Measurements from ENCODE around the gene PTPRG. TPM values are rescaled to one million over a fixed set of nuclear protein-coding genes. Genes with fewer than 3 reads are reported as not detected.

The PTPRG gene
- total RNA-seq, 3 donors from 2014 or later = 0.10 to 0.19 (median 0.13) TPM

DNA sequence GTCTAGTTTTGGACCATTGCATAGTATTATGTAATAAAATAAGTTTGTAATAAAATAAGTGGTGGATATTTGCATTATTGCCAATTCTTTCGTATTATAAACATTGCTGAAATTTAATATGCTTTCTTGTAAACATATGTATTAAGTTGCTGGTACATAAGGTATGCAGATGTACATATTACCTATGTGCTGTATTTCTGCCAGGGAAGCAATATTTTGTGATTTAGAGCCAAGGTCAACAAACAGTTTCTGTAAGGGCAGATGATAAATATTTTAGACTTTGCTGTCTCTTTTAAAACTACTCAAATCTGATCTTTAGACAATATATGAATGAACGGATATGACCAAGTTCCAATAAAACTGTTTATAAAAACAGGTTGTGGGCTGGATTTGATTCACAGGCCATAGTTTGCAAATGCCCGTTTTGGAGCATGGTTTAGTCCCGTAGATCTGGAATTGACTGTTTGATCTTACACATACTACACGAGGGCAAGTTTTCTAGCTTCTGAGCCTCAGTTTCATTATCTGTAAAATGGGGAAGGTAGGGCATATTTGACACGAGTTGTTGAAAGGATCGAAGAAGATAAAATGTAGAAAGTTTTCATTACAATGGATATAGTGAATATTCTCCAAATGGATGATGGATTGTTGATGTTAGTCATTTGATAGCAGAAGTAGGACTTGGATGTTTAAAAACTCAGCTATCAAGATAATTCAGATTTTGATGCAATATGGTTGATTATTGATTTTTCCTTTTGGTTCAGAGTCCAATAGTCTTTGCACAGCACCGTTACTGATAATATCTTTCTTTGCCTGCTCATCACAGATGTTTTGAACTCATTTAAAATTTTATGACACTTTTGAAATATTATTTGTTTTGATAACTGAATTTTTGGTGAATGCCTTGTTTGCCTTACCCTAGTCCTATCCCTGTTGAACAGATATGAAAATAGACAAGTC is 417.4 kb downstream of the PTPRG start:
- Mint-ChIP-seq H3K9me3 (no peaks in the 10 kb centered on the region), H3K36me3 (ENCODE audit: insufficient read depth) (no peaks in the 10 kb centered on the region), H3K4me3 (no peak overlapping the region)

GRCh38 chr3:61979638-61980037 is 418.3 kb downstream of the PTPRG start:
- no peak for ATAC-seq

More for the DNA sequence above, 417.4 kb downstream of the PTPRG start:
- no peaks in the 10 kb centered on the region for H3K4me1 Mint-ChIP-seq (ENCODE audit: low read depth)
- H3K27me3 Mint-ChIP-seq (ENCODE audit: low read depth) = no peaks in the 10 kb centered on the region
- ATAC-seq = no peak
- no peak for DNase-seq

DNA sequence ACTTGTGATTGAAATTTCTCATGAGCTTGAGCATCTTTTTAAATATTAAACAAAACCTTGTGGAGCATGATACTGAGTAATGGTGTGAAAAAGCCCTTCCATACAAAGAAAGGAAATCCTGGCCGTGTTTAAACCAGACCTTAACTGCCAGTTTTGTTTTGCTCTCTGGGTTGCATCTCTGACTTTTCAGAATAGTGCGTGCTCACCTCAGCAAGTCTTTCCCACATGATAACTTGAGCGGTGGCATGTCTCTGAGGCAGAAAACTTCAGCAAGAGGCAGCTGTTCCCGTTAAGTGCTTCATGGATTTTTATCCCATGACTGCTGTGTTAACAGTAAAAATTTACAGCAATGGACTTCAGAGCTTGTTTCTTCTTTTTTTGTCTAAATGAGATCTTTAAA is 418.7 kb downstream of the PTPRG start:
- H3K36me3 Mint-ChIP-seq (ENCODE audit: insufficient read depth) = no peaks in the 10 kb centered on the region
- DNase-seq (no peak), ATAC-seq (no peak)
- no peaks in the 10 kb centered on the region for H3K4me1 Mint-ChIP-seq (ENCODE audit: low read depth)
- H3K4me3 Mint-ChIP-seq = no peak overlapping the region
- no peaks in the 10 kb centered on the region for H3K9me3 Mint-ChIP-seq
- H3K27me3 Mint-ChIP-seq (ENCODE audit: low read depth) = no peaks in the 10 kb centered on the region

More at GRCh38 chr3:61979638-61980037, 418.3 kb downstream of the PTPRG start:
- no peaks in the 10 kb centered on the region for H3K9me3 Mint-ChIP-seq
- H3K4me3 Mint-ChIP-seq = no peak overlapping the region
- H3K27me3 Mint-ChIP-seq (ENCODE audit: low read depth) = no peaks in the 10 kb centered on the region
- H3K4me1 Mint-ChIP-seq (ENCODE audit: low read depth) = no peaks in the 10 kb centered on the region
- no peaks in the 10 kb centered on the region for H3K36me3 Mint-ChIP-seq (ENCODE audit: insufficient read depth)
- DNase-seq = no peak

DNA sequence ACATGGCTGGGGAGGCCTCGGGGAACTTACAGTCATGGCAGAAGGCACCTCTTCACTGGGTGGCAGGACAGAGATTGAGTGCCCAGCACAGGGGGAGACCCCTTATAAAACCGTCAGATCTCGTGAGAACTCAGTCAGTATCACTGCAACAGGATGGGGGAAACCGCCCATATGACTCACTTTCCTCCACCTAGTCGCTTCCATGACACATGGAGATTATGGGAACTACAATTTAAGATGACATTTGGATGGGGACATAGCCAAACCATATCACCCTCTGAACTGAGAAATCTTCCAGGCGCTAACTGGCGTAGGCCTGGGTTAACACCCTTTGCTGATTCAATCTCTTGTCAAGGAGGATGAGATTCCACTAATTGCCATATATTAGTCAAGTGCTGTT is 419.7 kb downstream of the PTPRG start:
- DNase-seq (no peak), ATAC-seq (no peak)
- Mint-ChIP-seq H3K9me3 (no peaks in the 10 kb centered on the region), H3K4me1 (ENCODE audit: low read depth) (no peaks in the 10 kb centered on the region), H3K4me3 (no peak overlapping the region), H3K27me3 (ENCODE audit: low read depth) (no peaks in the 10 kb centered on the region), H3K36me3 (ENCODE audit: insufficient read depth) (no peaks in the 10 kb centered on the region)

GRCh38 chr3:61983479-61983878 is 422.1 kb downstream of the PTPRG start:
- no peaks in the 10 kb centered on the region for H3K9me3 Mint-ChIP-seq
- no peaks in the 10 kb centered on the region for H3K27me3 Mint-ChIP-seq (ENCODE audit: low read depth)
- no peaks in the 10 kb centered on the region for H3K4me1 Mint-ChIP-seq (ENCODE audit: low read depth)
- no peak overlapping the region for H3K4me3 Mint-ChIP-seq
- ATAC-seq = no peak
- H3K36me3 Mint-ChIP-seq (ENCODE audit: insufficient read depth) = no peaks in the 10 kb centered on the region
- no peak for DNase-seq

DNA sequence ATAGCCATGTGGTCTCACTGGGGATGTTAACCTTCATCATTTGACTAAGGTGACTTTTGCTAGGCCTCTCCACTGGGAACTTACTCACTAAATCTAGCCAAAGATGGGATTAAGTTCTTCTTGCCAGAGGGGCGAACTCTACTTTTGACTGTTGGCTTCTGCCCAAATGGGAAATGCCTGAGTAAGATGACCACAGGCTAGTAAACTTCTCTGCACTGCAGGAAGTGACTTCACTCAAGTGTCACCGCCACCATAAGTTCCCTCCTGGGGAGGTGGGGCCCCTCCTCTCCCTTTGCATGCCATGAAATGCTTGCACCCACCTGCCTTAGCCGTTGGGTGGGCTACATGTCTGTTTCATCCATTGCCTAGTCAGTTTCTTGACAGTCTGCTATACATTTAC is 423.6 kb downstream of the PTPRG start:
- ATAC-seq = no peak

DNA sequence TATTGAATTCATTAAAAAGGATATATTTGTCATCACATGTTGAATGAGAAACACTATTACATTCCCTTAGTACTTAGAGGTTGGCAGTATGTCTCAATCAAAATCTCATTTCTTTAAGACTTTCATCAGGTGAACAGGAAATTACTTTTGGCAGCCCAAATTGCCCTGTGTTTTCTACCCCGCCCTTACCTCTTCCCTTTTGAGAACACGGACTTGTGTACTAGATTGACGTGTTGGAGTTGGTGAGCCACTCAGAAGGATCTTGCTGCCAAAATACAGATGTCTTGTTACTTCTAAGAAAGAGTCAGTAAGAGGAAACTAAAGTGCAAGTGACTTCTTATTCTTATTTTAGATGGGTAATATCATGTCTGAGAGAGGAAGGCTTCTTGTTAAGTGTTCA is 425.1 kb downstream of the PTPRG start:
- H3K4me3 Mint-ChIP-seq = no peak overlapping the region
- no peaks in the 10 kb centered on the region for H3K27me3 Mint-ChIP-seq (ENCODE audit: low read depth)
- no peaks in the 10 kb centered on the region for H3K9me3 Mint-ChIP-seq
- no peaks in the 10 kb centered on the region for H3K36me3 Mint-ChIP-seq (ENCODE audit: insufficient read depth)
- no peaks in the 10 kb centered on the region for H3K4me1 Mint-ChIP-seq (ENCODE audit: low read depth)
- ATAC-seq = no peak
- DNase-seq = no peak

More for the DNA sequence above, 423.6 kb downstream of the PTPRG start:
- no peak for DNase-seq
- Mint-ChIP-seq H3K9me3 (no peaks in the 10 kb centered on the region), H3K4me3 (no peak overlapping the region), H3K27me3 (ENCODE audit: low read depth) (no peaks in the 10 kb centered on the region), H3K4me1 (ENCODE audit: low read depth) (no peaks in the 10 kb centered on the region), H3K36me3 (ENCODE audit: insufficient read depth) (no peaks in the 10 kb centered on the region)

- no peak for ATAC-seq
- H3K9me3 Mint-ChIP-seq = no peaks in the 10 kb centered on the region
- H3K27me3 Mint-ChIP-seq (ENCODE audit: low read depth) = no peaks in the 10 kb centered on the region
- H3K4me3 Mint-ChIP-seq = no peak overlapping the region
- DNase-seq = no peak
- no peaks in the 10 kb centered on the region for H3K36me3 Mint-ChIP-seq (ENCODE audit: insufficient read depth)
- H3K4me1 Mint-ChIP-seq (ENCODE audit: low read depth) = no peaks in the 10 kb centered on the region
These were observed 428.3 kb downstream of the PTPRG start for GRCh38 chr3:61989681-61990080.

DNA sequence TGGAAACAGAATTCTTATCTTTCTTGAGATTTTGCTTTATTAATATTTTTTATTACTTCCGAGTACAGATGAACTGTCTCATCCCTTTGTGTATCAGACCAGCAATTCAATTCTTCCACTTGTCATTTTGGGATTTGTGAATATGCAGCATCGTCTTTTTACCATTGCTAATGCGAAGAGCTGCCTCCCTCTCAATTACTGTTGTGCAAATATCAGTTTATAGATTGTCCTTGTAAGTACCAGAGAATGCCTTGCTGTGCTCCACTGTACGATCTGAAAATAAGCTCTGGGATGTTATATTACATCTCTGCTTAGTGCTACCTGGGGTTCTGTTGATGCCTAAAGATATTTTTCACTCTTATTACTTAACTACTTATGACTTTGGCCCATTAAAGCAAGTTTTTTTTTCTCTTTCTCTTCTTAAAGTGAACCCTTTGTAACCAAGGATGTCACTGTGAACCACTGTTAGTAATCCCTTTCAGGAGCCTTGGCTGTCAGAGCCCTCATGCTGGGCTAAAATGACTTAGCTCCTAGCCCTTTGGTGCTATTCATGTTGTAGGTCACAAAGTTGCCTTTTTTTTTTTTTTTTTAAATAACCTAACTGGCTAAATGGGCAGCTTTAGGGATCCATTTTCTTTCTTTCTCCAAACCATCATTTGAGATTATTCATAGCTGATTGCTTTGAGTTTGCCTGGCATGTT is 429.1 kb downstream of the PTPRG start:
- no peaks in the 10 kb centered on the region for H3K36me3 Mint-ChIP-seq (ENCODE audit: insufficient read depth)
- H3K4me1 Mint-ChIP-seq (ENCODE audit: low read depth) = no peaks in the 10 kb centered on the region
- no peak overlapping the region for H3K4me3 Mint-ChIP-seq
- no peak for DNase-seq
- no peaks in the 10 kb centered on the region for H3K9me3 Mint-ChIP-seq
- no peaks in the 10 kb centered on the region for H3K27me3 Mint-ChIP-seq (ENCODE audit: low read depth)
- no peak for ATAC-seq

- H3K27me3 Mint-ChIP-seq (ENCODE audit: low read depth) = no peaks in the 10 kb centered on the region
- no peak for DNase-seq
- no peaks in the 10 kb centered on the region for H3K9me3 Mint-ChIP-seq
- no peaks in the 10 kb centered on the region for H3K4me1 Mint-ChIP-seq (ENCODE audit: low read depth)
- H3K36me3 Mint-ChIP-seq (ENCODE audit: insufficient read depth) = no peaks in the 10 kb centered on the region
- no peak for ATAC-seq
- no peak overlapping the region for H3K4me3 Mint-ChIP-seq
These were observed 430.3 kb downstream of the PTPRG start for GRCh38 chr3:61991706-61992105.

DNA sequence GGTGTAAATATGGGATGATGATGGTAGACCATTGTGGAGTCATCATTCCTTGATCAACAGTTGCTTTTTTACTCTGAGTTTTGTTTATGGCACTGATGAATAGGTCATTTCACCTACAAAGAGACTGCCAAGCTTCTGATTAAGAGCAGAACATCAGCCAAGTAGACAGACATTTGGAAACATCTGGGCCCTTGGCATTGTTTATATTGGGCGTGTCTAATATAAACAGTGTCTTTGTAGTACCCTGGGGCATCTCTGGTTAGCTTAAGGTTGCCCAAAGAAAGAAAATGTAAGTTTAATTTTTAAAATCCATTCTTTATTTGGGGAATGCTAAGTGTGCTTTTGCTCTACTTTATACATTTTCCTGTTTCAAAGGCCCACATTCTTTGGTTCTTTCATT is 435.0 kb downstream of the PTPRG start:
- Mint-ChIP-seq H3K27me3 (ENCODE audit: low read depth) (no peaks in the 10 kb centered on the region), H3K9me3 (no peaks in the 10 kb centered on the region), H3K4me1 (ENCODE audit: low read depth) (no peaks in the 10 kb centered on the region), H3K36me3 (ENCODE audit: insufficient read depth) (no peaks in the 10 kb centered on the region), H3K4me3 (no peak overlapping the region)
- ATAC-seq (no peak), DNase-seq (no peak)

DNA sequence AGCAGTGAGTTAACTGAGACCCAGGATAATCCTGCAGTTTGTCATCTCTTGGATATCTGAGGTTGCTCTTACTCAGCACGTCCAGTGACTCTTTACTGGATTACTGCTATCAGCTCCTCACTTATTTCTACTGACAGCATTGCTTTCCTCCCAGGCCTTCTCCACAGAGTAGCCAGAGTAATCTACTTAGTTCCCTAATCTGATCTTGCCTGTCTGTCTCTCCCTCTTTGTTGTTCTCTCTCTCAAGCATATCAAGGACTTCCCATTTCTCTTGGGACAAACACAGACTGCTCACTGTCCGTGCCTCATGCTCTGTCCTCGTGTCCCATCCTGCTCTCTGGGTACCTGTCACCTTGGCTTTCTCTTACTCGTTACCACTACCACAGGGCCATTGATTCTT is 435.7 kb downstream of the PTPRG start:
- Mint-ChIP-seq H3K4me3 (no peak overlapping the region), H3K27me3 (ENCODE audit: low read depth) (no peaks in the 10 kb centered on the region), H3K4me1 (ENCODE audit: low read depth) (no peaks in the 10 kb centered on the region), H3K36me3 (ENCODE audit: insufficient read depth) (no peaks in the 10 kb centered on the region), H3K9me3 (no peaks in the 10 kb centered on the region)
- ATAC-seq = no peak
- no peak for DNase-seq

DNA sequence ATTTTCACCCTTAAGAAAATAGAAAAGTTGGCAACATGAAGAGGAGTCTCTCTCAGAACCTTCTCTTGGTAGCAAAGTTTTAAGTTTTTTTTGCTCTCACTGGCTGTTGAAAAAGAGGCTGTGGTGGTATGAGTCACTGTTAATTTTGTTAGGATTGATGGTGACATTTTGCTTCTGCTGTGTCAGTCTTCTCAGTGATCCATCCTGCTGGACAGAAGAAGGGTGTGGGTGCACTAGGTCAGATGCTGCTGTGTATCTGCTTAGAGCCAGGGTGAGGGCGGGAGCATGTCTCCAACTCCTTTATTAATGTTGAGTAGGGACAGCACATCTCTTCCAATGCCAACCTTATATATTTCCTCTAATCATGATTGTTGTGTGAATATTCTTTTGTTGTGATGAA is 442.5 kb downstream of the PTPRG start:
- Mint-ChIP-seq H3K4me3 (no peak overlapping the region), H3K4me1 (ENCODE audit: low read depth) (no peaks in the 10 kb centered on the region), H3K9me3 (no peaks in the 10 kb centered on the region), H3K36me3 (ENCODE audit: insufficient read depth) (no peaks in the 10 kb centered on the region), H3K27me3 (ENCODE audit: low read depth) (no peaks in the 10 kb centered on the region)
- no peak for ATAC-seq
- no peak for DNase-seq

DNA sequence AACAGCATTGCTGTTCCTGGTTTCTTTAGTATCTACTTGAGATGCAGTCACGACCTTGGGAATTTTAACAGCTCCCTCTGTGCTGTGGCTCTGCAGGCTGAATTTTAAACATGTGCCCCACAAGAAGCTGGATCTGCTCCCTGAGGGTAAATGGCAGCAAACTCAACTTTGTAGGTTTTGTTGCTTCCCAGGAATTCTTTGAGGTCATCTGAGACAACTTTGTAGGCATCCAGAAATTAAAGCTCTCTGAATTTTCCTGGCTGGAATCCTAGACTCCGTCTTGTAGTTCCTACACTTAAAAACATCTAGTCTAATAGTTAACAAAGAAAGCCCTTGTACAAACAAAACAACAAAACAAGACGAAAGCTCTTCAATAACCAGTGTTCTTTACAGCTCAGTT is 445.7 kb downstream of the PTPRG start:
- ATAC-seq (no peak), DNase-seq (no peak)
- H3K4me1 Mint-ChIP-seq (ENCODE audit: low read depth) = no peaks in the 10 kb centered on the region
- H3K36me3 Mint-ChIP-seq (ENCODE audit: insufficient read depth) = no peaks in the 10 kb centered on the region
- no peak overlapping the region for H3K4me3 Mint-ChIP-seq
- no peaks in the 10 kb centered on the region for H3K27me3 Mint-ChIP-seq (ENCODE audit: low read depth)
- H3K9me3 Mint-ChIP-seq = no peaks in the 10 kb centered on the region

GRCh38 chr3:62010989-62011388 is 449.6 kb downstream of the PTPRG start:
- DNase-seq = no peak
- Mint-ChIP-seq H3K27me3 (ENCODE audit: low read depth) (no peaks in the 10 kb centered on the region), H3K4me3 (no peak overlapping the region), H3K36me3 (ENCODE audit: insufficient read depth) (no peaks in the 10 kb centered on the region), H3K4me1 (ENCODE audit: low read depth) (no peaks in the 10 kb centered on the region), H3K9me3 (no peaks in the 10 kb centered on the region)
- ATAC-seq = no peak
